Epithelial cell of proximal tubule (primary cell): ENCODE data around the gene MME. TPM values are rescaled to one million over a fixed set of nuclear protein-coding genes. Genes with fewer than 3 reads are reported as not detected.

Source experiments
- DNase-seq: peaks from one replicate; pipeline ENCODE4 v3.0.0-alpha.2; 2011; ENCODE audit warnings: low read depth
- H3K4me3 ChIP-seq: 2 replicates; pipeline ENCODE4 v1.5.1; 2011; ENCODE audit warnings: low read depth, mild to moderate bottlenecking, low read length
- CTCF ChIP-seq: conservative IDR thresholded peaks from 2 replicates; pipeline ENCODE4 v1.5.1; 2012; ENCODE audit warnings: low read depth, mild to moderate bottlenecking, low read length
- total RNA-seq: library from RNA; depleted of rRNA; stranded (reverse); fragments of >200 nt; gene quantifications from 2 replicates; pipeline ENCODE4 v1.2.3, GENCODE V29; 2015

The MME gene
- total RNA-seq, 1 donor from 2014 or later, result 61.6 TPM

GRCh38 chr3:155173771-155174170 lies 93.7 kb downstream of the MME start:
- H3K4me3 ChIP-seq, result no peak overlapping the region
- DNase-seq, result no peak

GRCh38 chr3:155178810-155179436 lies 98.8 kb downstream of the MME start:
- DNase-seq, result no peak
- no peak overlapping the region for H3K4me3 ChIP-seq
- TF ChIP-seq CTCF, result no peak

More at GRCh38 chr3:155173771-155174170, 93.7 kb downstream of the MME start:
- no peak for TF ChIP-seq CTCF

DNA sequence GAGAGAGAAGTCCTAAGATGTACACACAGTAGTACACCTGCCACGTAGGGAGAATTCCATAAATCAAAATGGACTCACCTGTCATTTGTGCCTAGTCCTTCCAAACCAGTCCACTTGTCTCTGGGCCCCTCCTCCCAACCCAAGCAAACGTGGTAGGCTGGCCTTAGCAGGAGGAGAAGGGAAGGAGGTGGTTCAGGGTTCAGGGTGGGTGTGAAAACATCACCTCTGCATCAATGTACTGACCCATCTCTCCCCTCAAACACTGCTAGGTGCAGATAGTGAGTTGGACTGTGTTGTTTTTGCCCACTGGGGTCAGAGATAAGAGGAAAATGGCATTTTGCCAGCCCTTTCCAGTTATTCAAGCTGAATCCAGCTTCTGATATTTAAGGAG lies 99.3 kb downstream of the MME start:
- TF ChIP-seq CTCF, result no peak

DNA sequence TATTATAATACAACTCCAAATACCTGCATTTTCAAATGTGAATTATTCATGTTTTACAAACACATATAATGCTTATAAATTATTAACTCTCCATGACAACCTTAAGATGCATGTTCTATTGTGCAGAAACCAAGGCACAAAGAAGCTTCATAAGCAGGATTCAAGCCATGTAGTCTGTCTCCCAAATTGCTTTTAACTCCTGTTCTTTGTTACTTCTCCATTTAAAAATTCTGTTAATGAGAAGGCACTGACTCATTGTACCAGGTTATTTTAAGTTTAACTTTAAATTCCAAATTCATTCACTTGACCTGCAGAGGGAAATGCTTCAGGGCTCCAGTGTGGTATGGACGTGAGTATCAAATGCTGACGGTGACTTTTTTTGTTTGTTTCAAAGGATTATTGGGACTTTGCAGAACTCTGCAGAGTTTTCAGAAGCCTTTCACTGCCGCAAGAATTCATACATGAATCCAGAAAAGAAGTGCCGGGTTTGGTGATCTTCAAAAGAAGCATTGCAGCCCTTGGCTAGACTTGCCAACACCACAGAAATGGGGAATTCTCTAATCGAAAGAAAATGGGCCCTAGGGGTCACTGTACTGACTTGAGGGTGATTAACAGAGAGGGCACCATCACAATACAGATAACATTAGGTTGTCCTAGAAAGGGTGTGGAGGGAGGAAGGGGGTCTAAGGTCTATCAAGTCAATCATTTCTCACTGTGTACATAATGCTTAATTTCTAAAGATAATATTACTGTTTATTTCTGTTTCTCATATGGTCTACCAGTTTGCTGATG lies 100.0 kb downstream of the MME start:
- TF ChIP-seq CTCF, result no peak
- no peak for DNase-seq
- H3K4me3 ChIP-seq, result no peak overlapping the region

More for the DNA sequence above, 99.3 kb downstream of the MME start:
- no peak for DNase-seq
- H3K4me3 ChIP-seq, result no peak overlapping the region

DNA sequence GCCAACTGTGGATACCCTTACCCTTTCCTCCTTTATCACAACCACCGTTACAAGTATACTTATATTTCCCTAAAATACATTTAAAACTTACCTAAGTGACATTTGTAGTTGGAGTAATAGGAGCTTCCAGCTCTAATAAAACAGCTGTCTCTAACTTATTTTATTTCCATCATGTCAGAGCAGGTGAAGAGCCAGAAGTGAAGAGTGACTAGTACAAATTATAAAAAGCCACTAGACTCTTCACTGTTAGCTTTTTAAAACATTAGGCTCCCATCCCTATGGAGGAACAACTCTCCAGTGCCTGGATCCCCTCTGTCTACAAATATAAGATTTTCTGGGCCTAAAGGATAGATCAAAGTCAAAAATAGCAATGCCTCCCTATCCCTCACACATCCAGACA lies 102.3 kb downstream of the MME start:
- TF ChIP-seq CTCF, result no peak
- H3K4me3 ChIP-seq, result no peak overlapping the region
- no peak for DNase-seq

DNA sequence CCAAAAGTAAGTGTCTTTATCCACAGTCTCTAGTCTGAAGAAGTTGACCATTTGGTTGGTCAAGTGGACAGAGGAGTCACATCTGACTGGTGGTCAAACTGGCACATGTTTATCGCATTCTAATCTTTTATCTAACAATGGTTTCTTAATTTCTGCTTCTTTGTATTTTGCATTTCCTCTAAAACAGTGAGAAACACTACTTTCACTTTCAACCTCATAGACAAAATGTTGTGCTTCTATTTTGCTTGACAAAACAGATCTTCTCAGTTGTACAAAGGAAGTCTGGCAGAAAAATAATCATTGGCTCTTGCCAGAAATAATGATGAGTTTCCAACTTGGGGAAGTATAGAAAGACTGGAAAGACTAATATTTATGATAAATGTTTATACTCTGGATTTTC lies 103.9 kb downstream of the MME start:
- no peak overlapping the region for H3K4me3 ChIP-seq
- no peak for TF ChIP-seq CTCF
- DNase-seq, result no peak

GRCh38 chr3:155185631-155186071 lies 105.5 kb downstream of the MME start:
- DNase-seq, result no peak
- no peak overlapping the region for H3K4me3 ChIP-seq
- no peak for TF ChIP-seq CTCF
